HG02938 (cell line): ENCODE measurements around the gene CCDC188.

Experiments used
- ATAC-seq: cut with Tn5 transposase; IDR thresholded peaks from one replicate; pipeline ENCODE4 v1.9.1; 2021; ENCODE audit warnings: mild to moderate bottlenecking, moderate library complexity; ENCODE audit not compliant: unreplicated experiment

The CCDC188 gene

DNA sequence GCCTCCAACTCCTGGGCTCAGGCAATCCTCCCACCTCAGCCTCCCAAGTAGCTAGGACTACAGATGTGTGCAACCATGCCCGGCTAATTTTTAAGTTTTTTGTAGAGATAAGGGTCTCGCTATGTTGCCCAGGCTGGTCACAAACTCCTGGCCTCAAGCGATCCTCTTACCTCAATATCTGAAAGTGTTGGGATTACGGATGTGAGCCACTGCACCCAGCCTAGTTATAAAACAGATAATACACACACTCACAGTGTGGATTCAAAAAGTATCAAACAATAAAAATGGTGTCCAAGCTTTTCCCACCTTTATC is 377 bp upstream of the CCDC188 start:
- ATAC-seq = no peak

DNA sequence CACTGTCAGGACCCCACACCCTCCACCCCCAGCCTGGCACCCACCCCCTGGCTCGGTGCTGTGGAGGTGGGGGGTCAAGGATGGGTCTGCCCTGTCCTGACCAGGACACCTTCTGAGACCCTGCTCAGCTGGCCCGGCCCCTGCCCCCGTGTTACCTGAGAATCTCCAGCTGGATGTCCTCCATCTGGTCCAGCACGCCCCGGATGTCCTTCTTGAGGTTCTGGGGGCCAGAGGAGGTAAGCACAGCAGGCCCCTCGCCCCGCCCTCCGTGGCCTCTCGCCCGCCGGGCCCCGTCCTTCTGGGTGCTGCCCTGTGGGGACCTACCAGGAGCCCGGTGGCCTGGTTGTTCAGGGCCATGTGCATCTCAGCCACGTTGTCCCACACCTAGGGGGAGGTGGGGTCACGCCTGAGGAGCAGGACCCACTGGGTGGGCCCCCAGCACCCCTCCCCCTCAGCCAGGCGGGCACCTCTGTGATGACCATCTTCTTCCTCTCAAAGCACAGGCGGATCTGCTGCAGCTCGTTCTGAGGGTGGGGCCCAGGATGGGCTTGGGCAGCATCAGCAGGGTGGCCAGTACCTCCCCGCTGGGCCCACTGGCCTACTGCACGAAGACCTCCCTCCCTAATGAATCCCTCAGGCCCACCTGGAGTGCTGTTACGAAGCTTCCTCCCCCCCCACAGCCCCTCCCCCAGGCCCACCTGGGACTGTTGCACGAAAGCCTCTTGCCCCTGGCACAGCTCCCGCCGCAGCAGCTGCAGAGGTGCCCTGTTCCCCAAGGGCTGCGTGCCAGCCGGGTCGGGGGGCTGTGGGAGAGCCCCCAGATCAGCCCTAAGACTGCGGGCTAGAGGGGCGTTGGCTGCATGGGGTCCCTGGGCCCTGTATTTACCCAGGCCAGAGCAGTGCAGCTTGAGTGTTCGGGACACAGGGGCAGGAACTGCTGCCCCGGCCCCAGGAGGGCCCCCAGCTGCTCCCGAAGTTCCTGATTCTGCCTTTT is 1.3 kb downstream of the CCDC188 start:
- no peak for ATAC-seq

DNA sequence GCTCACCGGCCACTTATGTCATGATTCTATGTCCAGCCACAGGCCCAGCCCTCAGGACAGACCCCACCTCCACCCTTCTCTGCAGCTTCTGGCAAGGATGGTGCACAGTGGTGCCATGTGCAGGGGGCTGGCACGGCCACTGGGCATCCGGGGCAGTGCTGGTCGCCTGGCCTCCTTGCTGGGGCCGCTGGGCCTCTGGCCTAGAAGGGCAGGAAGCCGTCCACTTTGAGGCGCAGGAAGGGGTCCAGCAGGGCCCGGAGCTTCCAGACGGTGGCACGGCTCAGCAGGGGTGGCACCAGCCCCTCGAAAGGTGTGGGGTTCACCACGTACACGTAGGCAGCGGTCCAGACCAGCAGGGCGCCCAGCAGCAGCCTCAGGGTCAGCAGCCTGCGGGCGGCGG is 2.4 kb downstream of the CCDC188 start:
- no peak for ATAC-seq

DNA sequence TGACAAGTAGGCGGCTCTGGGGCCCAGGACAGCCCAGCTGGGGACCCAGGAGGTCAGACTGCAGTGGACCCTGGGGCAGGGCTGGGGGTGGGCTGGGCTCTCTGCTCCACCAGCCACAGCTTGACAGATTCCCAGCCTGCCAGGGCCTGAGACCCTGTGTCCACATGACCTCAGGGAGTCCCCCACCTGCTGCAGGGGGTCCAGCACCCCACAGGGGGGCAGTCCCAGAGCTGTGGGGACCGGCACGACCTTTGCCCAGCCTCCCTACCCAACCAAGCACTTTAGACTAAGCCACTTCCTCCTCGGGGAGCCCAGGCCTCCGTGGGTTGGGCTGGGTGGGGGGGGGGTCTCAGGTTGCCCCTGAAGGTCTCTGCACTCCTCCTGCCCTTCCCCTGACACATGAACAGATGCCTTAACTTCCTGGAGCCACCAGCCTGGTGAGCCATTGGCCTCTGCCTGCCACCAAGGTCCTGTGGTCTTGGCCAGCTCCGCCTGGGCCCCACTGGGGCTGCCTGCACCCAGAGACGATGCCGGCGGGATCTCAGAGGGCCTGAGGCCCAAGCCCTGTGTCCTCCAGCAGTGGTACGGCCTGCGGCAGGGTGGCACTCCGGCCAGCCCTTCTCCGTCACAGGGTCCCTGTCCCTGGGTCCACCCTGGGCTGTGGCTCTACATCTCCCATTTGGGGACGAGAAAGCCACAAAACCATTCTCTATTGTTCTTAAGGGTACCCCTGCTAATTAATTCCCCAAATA is 3.4 kb downstream of the CCDC188 start:
- no peak for ATAC-seq

DNA sequence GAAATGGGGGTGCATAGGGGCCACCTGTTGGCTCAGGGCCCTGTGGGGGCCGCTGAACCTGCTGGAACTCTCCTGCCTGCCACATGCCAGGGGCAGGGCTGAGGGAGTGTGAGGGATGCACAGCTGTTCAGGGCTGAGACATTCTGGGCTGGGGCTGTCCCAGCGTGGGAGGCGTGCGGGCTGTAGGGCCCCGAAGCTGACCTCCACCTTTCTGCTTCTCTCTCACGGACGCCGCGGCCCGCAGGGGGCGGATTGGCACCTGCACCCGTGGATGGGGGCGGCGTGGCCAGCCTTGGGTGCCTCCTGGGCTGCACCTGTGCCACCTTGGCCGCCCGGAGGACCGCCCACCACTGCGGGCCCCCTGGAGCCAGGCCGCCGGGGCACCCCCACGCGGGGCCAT is 4.1 kb downstream of the CCDC188 start:
- ATAC-seq = no peak

DNA sequence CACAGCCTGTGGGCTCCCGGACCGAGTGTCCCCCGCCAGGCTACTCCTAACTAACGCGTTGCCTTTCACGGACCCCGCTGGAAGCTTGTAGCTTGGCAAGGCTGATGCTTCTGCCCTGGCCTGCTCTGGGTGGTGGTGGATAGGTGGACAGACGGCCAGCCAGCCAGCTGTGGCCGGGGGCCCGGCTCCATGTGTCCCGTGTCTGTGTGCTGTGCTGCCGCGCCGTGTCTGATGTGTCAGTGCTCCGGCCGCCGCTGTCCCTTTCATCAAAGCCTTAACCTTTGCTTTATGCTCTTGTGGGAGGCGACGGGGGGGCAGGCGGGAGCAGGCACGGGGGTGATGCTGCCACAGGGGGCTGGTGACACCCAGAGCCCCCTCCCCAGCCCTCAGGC is 5.0 kb downstream of the CCDC188 start:
- ATAC-seq = no peak

DNA sequence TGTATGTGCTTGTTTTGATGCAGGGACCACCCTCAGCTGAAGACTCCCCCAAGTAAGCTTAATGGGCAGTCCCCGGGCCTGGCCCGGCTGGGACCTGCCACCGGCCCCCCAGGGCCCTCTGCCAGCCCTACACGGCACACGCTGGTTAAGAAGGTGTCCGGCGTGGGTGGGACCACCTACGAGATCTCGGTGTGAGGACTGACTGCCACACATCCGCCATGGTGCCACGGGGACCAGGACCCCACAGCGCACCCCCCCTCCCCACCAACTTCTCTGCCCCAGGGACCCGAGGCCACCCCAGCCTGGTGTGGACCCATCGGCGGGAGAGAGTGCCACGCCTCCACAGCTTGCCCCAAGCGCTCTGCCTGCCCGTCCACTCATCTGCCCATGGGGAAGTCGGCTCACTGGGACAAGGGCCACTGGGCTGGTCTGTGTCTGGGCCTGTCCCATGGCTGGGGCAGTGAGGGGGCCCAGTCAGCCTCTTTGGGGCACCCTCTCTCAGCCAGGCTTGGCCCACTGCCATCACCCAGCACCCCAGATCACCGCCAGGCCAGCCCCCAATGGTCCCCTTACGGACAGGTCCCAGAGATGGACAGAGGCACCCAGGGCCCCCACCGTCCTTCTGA is 5.5 kb downstream of the CCDC188 start:
- ATAC-seq = no peak

DNA sequence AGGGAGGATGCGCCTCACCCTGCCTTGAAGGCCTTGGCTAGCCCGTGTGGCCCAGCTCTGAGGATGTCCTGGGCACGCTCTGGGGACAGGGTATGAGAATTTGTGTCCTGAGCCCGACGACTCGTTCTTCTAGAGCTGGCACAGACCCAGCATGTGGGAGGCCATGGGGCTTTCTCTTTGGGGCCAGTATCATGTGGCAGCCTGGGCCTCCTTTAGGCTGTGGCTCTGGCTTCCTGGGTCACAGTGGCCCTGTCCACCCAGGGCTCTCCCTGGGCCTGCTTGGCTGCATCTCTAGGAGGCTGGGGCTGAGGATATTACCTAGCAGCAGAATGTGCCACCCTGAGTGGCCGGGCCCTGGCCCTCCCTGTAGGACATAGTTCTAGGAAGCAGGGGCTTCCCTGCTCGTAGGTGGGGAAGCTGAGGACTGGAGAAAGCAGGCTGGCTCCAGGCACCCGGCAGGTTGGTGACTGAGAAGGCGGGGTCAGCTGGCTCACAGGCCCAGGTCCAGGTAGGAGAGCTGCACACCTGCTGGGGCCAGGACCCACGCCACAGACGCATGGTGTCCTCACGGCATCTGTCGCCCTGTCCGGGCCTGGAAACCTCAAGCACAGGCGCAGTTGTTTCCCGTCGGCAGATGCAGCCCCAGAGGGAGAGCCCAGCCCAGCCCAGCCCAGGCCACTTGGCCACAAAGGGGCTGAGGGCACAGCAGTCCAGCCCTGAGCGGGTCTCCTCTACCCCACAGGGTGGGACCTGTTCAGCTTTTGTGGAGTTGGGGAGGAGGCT is 6.8 kb downstream of the CCDC188 start:
- ATAC-seq = no peak

DNA sequence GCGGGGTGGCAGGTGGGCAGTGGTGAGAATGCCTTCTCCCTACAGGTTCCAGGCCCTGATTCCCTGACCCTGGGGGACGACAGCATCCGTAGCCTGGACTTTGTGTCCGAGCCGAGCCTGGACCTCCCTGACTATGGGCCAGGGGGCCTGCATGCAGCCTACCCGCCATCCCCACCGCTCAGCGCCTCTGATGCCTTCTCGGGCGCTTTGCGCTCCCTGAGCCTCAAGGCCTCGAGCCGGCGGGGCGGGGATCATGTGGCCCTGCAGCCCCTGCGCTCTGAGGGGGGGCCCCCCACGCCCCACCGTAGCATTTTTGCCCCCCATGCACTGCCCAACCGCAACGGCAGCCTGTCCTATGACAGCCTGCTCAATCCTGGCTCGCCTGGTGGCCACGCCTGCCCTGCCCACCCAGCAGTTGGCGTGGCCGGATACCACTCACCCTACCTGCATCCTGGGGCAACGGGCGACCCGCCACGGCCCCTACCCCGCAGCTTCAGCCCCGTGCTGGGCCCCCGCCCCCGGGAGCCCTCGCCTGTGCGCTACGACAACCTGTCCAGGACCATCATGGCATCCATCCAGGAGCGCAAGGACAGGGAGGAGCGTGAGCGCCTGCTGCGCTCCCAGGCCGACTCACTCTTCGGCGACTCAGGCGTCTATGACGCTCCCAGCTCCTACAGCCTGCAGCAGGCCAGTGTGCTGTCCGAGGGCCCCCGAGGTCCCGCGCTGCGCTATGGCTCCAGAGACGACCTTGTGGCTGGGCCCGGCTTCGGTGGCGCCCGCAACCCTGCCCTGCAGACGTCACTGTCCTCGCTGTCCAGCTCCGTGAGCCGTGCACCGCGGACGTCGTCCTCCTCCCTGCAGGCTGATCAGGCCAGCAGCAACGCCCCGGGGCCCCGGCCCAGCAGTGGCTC is 7.9 kb downstream of the CCDC188 start:
- ATAC-seq = no peak

DNA sequence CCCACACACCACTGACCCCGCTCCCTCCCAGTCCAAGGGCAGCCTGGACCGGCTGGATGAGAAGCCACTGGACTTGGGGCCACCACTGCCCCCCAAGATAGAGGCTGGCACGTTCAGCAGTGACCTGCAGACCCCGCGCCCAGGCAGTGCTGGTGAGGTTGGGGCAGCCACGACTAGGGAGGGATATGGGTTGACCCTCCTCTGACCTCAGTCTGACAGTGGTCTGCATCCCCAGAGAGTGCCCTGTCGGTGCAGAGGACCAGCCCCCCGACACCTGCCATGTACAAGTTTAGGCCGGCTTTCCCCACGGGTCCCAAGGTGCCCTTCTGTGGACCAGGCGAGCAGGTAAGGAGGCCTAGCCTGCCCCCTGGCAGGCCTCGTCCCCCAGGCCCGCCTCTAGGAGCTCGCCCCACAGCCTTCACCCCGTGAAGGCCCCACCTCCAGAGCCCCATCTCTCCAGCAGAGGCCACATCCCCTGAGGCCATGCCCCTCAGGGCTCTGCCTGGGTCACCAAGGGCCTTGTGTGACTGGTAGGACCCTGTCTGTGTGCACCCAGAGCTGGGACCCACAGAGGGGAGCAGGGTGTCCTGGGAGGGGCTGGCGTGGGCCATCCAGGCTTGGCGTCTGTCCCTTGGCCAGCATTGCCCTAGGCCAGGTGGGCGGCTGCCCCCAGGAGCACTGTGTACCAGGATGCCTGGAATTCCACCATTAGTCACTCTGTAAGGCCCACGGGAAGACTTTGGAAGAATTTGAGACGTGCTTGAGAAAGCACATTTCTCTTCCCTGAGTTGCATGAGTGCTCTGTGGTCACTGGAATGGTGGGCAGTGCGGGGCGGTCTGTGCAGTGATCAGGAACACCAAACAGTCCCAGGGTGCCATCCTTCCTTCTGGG is 9.4 kb downstream of the CCDC188 start:
- no peak for ATAC-seq

DNA sequence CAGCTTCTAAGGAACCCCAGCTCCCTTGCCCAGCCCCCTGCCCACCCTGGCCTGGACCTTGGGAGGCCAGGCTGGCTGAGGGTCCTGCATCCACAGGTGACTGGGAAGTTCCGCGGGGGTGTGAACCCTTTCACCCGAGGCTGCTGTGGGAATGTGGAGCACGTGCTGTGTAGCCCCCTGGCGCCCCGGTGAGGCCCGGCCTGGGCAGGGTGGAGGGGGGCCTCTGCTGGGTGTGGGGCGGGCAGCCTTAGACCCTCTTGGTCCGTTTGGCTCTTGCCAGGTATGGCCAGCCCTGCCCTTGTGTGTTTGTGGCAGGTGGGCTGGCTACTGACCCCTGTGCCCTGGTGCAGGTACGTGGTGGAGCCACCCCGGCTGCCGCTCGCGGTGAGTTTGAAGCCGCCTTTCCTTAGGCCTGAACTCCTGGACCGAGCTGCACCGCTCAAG is 10.3 kb downstream of the CCDC188 start:
- no peak for ATAC-seq

DNA sequence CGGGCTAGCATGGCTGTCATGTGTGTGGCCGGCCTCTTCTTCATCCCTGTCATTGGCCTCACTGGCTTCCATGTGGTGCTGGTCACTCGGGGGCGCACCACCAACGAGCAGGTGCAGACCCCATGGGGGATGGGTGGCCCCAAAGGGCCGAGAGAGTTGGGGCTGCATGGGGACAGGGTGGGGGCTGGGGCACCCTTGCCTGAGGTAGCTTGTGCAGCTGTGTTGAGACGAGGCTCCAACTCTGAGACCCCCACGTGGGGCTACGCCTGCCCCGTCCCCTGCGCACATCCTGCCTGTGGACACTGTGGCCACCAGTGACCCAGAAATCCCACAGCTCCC is 10.8 kb downstream of the CCDC188 start:
- no peak for ATAC-seq

DNA sequence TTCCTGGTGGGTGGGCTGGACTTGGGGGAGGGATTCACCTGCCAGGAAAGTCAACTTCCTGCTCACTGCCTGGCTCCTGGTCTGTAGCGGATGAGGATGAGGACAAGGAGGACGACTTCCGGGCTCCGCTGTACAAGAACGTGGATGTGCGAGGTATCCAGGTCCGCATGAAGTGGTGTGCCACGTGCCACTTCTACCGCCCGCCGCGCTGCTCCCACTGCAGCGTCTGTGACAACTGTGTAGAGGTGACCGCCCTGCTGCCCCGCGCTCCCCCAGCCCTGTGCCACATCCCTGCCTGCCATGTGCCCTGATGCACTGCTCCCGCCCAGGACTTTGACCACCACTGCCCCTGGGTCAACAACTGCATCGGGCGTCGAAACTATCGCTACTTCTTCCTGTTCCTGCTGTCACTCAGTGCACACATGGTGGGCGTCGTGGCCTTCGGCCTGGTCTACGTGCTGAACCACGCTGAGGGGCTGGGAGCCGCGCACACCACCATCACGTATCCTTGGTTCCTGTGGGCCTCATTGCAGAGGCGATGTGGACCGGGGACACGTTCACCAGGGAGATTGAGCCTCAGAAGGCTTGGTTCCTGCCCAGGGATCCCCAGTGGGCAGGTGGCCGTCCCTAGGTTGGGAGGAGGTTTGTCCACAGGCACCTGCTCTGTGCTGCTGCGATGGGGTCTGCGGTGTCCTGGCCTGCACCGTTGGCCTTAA is 11.3 kb downstream of the CCDC188 start:
- no peak for ATAC-seq

DNA sequence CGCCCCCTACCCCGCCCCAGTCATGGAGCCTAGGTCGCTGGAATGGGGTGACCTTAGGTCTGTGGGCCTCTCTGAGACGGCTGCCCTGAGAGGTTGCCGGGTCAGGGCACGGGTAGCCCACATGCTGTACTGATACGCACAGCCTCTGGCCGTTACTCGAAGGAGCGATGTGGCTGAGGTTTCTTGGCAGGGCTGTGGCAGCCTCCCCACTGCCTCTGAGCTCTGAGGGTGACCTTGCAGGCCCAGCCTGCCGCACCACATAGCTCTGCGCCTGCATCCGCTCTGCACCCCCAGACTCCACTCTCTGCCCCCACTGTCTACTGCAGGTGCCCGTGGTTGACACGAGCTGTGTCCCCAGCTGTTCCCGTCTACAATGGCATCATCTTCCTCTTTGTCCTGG is 12.0 kb downstream of the CCDC188 start:
- no peak for ATAC-seq

DNA sequence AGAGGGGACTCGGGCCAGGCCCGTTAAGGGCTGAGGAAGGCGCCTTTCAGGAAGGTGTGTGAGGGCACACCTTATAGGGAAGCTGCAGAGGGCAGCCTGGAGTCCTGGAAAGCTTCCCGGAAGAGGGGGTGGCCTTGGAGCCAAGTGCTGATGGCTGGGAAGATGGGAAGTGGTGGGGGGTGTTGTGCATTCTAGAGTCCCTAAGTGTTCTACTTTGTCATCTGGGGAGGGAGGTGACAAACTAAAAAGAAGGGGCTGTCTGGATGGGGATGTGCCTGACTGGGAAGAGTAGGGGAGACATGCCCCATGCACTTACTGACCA is 12.5 kb downstream of the CCDC188 start:
- ATAC-seq = no peak

DNA sequence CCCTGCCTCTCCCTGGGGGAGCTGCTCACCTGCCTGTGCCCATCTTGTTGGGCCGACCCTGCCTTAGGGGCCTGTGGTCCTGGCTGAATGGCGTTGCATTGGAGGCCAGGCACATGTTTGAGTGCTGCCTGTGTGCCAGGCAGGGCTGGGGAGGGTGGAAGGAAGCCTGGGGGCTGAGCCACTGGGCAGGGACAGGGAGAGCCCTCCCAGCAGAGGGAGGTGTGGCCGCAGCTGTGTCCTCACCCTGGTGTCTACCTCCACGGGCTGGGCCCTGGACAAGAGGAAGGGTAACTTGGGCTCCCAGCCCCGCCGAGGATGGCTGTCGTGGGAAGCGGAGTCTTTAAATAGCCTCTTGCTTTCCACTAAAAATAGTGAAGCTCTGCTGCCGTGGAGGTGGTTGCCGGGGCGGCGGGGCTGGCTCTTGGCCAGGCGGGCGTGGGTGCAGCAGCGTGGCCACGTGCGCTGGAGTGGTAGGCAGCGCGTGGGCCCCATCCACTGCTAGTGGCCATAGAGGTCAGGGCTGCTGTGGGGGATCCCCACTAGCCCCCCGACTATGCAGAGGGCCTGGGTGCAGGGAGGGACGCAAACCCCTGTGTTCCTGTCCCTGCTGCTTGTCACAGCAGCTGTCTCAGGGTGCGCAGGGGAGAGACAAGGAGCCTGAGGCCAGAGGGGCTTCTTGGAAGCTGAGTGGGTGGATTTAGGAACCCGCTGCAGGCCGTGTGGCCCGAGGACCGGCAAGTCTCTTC is 13.0 kb downstream of the CCDC188 start:
- ATAC-seq = no peak

DNA sequence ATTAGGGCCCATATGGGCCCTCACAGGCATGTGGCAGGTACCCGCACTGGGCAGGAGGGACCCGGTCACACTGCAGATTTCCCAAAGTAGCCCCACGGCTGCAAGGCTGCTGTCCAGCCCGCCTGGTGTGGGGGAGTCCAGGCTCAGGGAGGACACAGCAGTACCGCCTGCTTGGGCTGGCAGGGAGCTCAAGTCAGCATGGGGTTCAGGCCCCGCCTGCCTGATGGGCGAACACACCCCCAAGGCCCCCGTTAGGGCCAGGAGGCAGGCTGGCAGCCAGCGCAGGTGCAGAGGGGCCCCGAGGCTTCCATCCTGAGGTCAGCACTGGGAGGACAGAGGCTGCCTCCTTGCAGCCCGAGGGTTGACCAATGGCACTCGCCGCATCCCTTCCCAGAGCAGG is 13.7 kb downstream of the CCDC188 start:
- no peak for ATAC-seq

DNA sequence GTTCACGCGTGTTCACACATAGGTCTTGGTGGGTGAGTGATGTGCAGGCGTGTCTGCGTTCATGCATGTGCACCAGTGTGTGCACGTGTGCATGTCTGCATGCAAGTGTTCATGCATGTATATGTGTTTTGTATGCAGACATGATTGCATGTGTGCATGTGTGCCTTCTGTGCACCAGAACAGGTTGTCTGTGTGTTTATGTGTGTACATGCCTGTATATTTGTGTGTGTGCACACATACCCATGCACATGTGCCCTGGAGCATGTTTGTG is 14.3 kb downstream of the CCDC188 start:
- ATAC-seq = no peak
